KOPT-K1 (cell line): ENCODE results near the gene GLI2.

Experiments used
- H3K27ac ChIP-seq: fragments of 200-600 bp; sonication (generic); 2 replicates; pipeline ENCODE4 v1.5.1; 2016; ENCODE audit warnings: antibody characterized with exemption, mild to moderate bottlenecking, low read depth, low read length; ENCODE audit not compliant: poor library complexity, severe bottlenecking
- H3K36me3 ChIP-seq: fragments of 200-600 bp; sonication (generic); 2 replicates; pipeline ENCODE4 v1.5.1; 2017; ENCODE audit warnings: antibody characterized with exemption, mild to moderate bottlenecking, low read length, moderate library complexity; ENCODE audit not compliant: insufficient read depth
- H3K9me3 ChIP-seq: fragments of 200-600 bp; sonication (generic); 2 replicates; pipeline ENCODE4 v1.5.1; 2017; ENCODE audit warnings: antibody characterized with exemption, low read length, mild to moderate bottlenecking; ENCODE audit not compliant: insufficient read depth, poor library complexity, severe bottlenecking

GLI2 gene

GRCh38 chr2:120739438-120740090, 3.9 kb downstream of the GLI2 start:
- no peak overlapping the region for H3K27ac ChIP-seq

GRCh38 chr2:120740375-120740764, 4.7 kb downstream of the GLI2 start:
- Histone ChIP-seq H3K36me3 (no peaks in the 10 kb centered on the region), H3K9me3 (no peaks in the 10 kb centered on the region), H3K27ac (no peak overlapping the region)

More at GRCh38 chr2:120739438-120740090, 3.9 kb downstream of the GLI2 start:
- no peaks in the 10 kb centered on the region for H3K9me3 ChIP-seq
- no peaks in the 10 kb centered on the region for H3K36me3 ChIP-seq

- Histone ChIP-seq H3K36me3 (no peaks in the 10 kb centered on the region), H3K27ac (no peak overlapping the region)
Measured at GRCh38 chr2:120740765-120741524, 5.3 kb downstream of the GLI2 start.

GRCh38 chr2:120741571-120742561, 6.2 kb downstream of the GLI2 start:
- no peak overlapping the region for H3K27ac ChIP-seq
- no peaks in the 10 kb centered on the region for H3K9me3 ChIP-seq
- no peaks in the 10 kb centered on the region for H3K36me3 ChIP-seq

More at GRCh38 chr2:120740765-120741524, 5.3 kb downstream of the GLI2 start:
- no peaks in the 10 kb centered on the region for H3K9me3 ChIP-seq

GRCh38 chr2:120743657-120744056, 8.0 kb downstream of the GLI2 start:
- H3K27ac ChIP-seq: no peak overlapping the region
- no peaks in the 10 kb centered on the region for H3K9me3 ChIP-seq
- H3K36me3 ChIP-seq: no peaks in the 10 kb centered on the region

- H3K36me3 ChIP-seq: no peaks in the 10 kb centered on the region
- H3K27ac ChIP-seq: no peak overlapping the region
- H3K9me3 ChIP-seq: no peaks in the 10 kb centered on the region
Measured at GRCh38 chr2:120744817-120745216, 9.1 kb downstream of the GLI2 start.

- no peaks in the 10 kb centered on the region for H3K36me3 ChIP-seq
- H3K27ac ChIP-seq: no peak overlapping the region
Measured at GRCh38 chr2:120745420-120746111, 9.9 kb downstream of the GLI2 start.

GRCh38 chr2:120746144-120746543, 10.5 kb downstream of the GLI2 start:
- no peaks in the 10 kb centered on the region for H3K9me3 ChIP-seq
- H3K36me3 ChIP-seq: no peaks in the 10 kb centered on the region

More at GRCh38 chr2:120745420-120746111, 9.9 kb downstream of the GLI2 start:
- no peaks in the 10 kb centered on the region for H3K9me3 ChIP-seq

GRCh38 chr2:120747281-120747680, 11.6 kb downstream of the GLI2 start:
- no peak overlapping the region for H3K27ac ChIP-seq

More at GRCh38 chr2:120746144-120746543, 10.5 kb downstream of the GLI2 start:
- no peak overlapping the region for H3K27ac ChIP-seq

GRCh38 chr2:120747706-120748105, 12.0 kb downstream of the GLI2 start:
- H3K9me3 ChIP-seq: no peaks in the 10 kb centered on the region
- H3K36me3 ChIP-seq: no peaks in the 10 kb centered on the region
- no peak overlapping the region for H3K27ac ChIP-seq

More at GRCh38 chr2:120747281-120747680, 11.6 kb downstream of the GLI2 start:
- Histone ChIP-seq H3K9me3 (no peaks in the 10 kb centered on the region), H3K36me3 (no peaks in the 10 kb centered on the region)

- Histone ChIP-seq H3K9me3 (no peaks in the 10 kb centered on the region), H3K36me3 (no peaks in the 10 kb centered on the region), H3K27ac (no peak overlapping the region)
Measured at GRCh38 chr2:120748310-120748709, 12.6 kb downstream of the GLI2 start.

GRCh38 chr2:120748741-120749140, 13.1 kb downstream of the GLI2 start:
- no peaks in the 10 kb centered on the region for H3K9me3 ChIP-seq
- no peak overlapping the region for H3K27ac ChIP-seq

GRCh38 chr2:120749506-120750431, 14.1 kb downstream of the GLI2 start:
- H3K36me3 ChIP-seq: no peaks in the 10 kb centered on the region
- H3K9me3 ChIP-seq: no peaks in the 10 kb centered on the region
- no peak overlapping the region for H3K27ac ChIP-seq

More at GRCh38 chr2:120748741-120749140, 13.1 kb downstream of the GLI2 start:
- H3K36me3 ChIP-seq: no peaks in the 10 kb centered on the region
